Measurements from ENCODE around the gene COLQ.
"Not testable (repeated sequence)": the region's sequence is repeated elsewhere in the genome, so short reads cannot be mapped to it uniquely, and the experiment has no call there.

Gene COLQ

DNA sequence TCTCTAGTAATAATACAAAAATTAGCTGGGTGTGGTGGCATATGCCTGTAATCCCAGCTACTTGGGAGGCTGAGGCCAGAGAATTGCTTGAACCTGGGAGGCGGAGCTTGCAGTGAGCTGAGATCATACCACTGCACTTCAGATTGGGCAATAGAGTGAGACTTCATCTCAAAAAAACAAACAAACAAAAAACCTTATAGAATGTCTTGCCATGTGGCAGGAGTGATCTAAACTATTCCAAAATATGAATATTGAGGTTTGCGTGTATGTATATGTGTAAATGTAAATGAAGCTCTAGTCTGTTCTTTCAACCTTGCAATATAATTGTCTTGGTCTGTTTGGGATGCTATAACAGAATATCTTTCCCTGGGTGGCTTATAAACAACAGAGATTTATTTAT is 11.1 kb upstream of the COLQ start:
- H3K9me3 ChIP-seq; DNase-seq (ENCODE audit: low spot score in 2 of 2); H3K36me3 ChIP-seq (replicated peaks); H3K4me3 ChIP-seq; H3K27me3 ChIP-seq (ENCODE audit: low read depth); in situ Hi-C loops (cut with MboI; ENCODE audit: low sequenced_read_pairs); H3K4me1 ChIP-seq: not testable (repeated sequence)

DNA sequence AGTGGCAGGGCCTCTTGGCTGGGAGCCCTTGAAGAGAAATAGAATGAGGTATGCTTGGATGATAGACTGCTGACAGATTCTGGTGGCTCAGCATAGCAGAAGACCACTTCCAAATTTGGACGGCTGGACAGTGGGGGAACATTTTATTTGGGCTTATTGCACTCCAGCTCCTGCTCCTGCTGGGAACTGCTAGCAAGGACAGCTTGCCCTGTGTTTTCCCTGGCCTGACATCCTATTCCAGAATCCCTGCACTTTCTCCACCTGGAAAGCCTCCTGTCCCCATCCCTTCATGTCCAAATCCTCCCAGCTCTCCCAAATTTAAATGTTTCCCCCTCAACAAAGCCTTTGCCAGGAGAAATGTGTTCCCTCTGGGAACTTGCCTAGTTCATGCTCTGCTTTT is 9.8 kb upstream of the COLQ start:
- Histone ChIP-seq H3K4me1 (no peaks in the 10 kb centered on the region), H3K4me3 (no peak overlapping the region), H3K36me3 (replicated peaks) (no peaks in the 10 kb centered on the region), H3K27me3 (ENCODE audit: low read depth) (peaks cover 7% of the 10 kb centered on the region; the same call in 1 of the 2 replicates), H3K9me3 (no peaks in the 10 kb centered on the region)
- no peak for DNase-seq (ENCODE audit: low spot score in 2 of 2)
- in situ Hi-C loops (cut with MboI; ENCODE audit: low sequenced_read_pairs) = no loop called here

DNA sequence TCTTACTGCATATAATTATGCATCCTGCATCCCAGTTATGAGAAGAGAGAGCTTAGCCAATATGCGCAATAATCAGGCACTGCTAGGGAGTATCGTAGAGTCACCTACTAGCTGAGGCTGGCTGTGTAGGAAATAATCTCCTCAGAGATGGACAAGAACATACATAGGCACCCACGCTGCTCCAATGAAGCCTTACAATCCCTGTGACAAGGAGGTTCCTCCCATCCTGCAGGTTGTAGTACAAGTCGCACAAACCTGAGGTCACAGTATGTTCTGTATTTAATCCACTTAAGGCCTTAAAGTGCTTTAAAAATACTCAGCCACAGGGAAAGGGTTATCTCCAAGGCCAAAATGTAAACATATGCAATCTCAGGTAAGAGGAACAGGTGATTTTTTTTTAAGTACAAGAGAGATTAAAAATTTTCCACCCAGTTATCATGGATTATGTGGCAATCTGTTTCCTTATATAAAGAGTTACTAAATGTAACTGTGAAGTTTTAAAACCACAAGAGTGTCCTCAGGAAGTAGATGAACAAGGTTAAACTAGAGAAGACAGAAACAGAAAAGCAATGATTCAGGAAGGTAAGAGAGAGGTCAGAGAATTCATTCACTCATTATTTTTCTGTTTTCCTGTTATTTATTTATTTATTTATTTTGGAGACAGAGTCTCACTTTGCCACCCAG is 7.5 kb upstream of the COLQ start:
- in situ Hi-C loops (cut with MboI; ENCODE audit: low sequenced_read_pairs) = no loop called here
- DNase-seq (ENCODE audit: low spot score in 2 of 2) = no peak
- no peaks in the 10 kb centered on the region for H3K4me1 ChIP-seq
- peaks cover 7% of the 10 kb centered on the region; the same call in 1 of the 2 replicates for H3K27me3 ChIP-seq (ENCODE audit: low read depth)
- H3K4me3 ChIP-seq = no peak overlapping the region
- no peaks in the 10 kb centered on the region for H3K36me3 ChIP-seq (replicated peaks)
- H3K9me3 ChIP-seq = no peaks in the 10 kb centered on the region

DNA sequence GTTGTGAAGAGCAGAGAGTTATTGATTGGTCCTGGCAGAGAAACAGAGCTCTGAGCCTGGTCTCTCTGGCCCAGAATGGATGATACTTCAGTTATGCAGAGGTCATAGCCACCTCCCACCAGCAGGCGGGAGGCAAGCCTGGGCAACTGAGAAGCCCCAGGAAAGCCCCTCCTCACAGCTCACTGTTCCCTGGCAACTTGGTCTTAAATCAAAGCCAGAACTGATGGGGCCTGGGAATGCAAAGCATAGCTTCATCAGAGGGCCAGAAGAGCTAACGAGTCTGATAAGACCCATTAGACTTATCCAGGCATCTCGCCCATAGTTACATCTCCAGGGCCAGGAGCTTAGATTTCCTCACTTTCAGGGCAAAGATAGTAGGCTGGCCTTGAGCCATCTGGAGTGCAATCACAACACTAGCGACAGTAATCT is 5.5 kb upstream of the COLQ start:
- Histone ChIP-seq H3K9me3 (no peaks in the 10 kb centered on the region), H3K27me3 (ENCODE audit: low read depth) (peaks cover 9% of the 10 kb centered on the region; the same call in 1 of the 2 replicates), H3K36me3 (replicated peaks) (no peaks in the 10 kb centered on the region), H3K4me3 (no peak overlapping the region), H3K4me1 (no peaks in the 10 kb centered on the region)
- in situ Hi-C loops (cut with MboI; ENCODE audit: low sequenced_read_pairs) = no loop called here
- peak in 1 of 2 experiments; percentile 18 for DNase-seq (ENCODE audit: low spot score in 2 of 2)

DNA sequence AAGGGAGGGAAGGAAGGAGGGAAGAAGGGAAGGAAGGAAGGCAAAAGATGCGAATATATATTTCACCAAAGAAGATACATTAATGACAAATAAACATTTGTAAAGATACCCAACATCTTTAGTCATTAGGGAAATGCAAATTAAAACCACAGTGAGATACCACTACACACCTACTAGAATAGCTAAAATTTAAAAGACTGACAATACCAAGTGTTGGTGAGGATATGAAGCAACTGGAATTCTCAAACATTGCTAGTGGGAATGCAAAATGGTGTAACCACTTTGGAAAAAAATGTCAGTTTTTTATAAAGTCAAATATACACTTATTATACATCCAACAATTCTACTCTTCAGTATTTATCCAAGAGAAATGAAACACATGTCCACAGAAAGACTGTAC is 4.3 kb upstream of the COLQ start:
- Histone ChIP-seq H3K27me3 (ENCODE audit: low read depth) (peaks cover 18% of the 10 kb centered on the region), H3K36me3 (replicated peaks) (no peaks in the 10 kb centered on the region), H3K9me3 (no peaks in the 10 kb centered on the region), H3K4me1 (no peaks in the 10 kb centered on the region), H3K4me3 (no peak overlapping the region)
- DNase-seq (ENCODE audit: low spot score in 2 of 2) = no peak
- in situ Hi-C loops (cut with MboI; ENCODE audit: low sequenced_read_pairs) = no loop called here

DNA sequence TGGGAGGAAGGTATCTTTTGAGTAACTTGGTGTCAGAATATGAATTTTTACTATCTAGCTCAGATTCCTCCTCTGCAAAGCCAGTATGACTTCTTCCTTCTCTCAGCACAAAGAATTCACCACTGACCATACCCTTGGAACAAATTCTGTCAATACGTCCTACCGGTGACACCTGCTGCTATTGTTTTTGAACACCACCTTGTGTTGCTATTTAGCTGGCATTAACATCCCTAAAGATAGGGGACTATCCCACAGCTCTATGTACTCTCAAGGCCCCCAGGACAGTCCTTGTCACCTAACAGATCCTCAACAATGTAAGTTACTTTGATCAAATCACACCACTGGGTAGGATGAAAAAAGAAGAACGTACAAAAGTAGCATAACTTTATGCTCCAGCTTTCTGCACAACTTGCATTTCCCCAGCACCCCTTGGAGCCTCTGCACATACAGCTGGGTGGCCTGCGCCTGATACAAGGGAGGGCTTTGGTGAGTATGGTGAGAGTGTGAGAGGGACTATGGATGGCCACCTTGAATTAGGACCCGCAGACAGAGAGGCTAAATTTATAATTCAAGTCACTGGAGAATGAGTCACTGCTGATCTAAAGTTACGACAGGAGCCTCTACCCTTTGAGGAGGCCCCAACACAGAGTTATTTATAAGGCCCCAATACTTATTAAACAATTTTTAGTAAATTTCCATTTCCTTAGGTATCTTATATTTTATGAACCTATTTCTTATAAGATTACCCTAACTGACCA is 2.3 kb upstream of the COLQ start:
- no peaks in the 10 kb centered on the region for H3K4me1 ChIP-seq
- no peaks in the 10 kb centered on the region for H3K36me3 ChIP-seq (replicated peaks)
- H3K4me3 ChIP-seq = no peak overlapping the region
- H3K27me3 ChIP-seq (ENCODE audit: low read depth) = peaks cover 28% of the 10 kb centered on the region
- in situ Hi-C loops (cut with MboI; ENCODE audit: low sequenced_read_pairs) = no loop called here
- no peaks in the 10 kb centered on the region for H3K9me3 ChIP-seq
- DNase-seq (ENCODE audit: low spot score in 2 of 2) = no peak

DNA sequence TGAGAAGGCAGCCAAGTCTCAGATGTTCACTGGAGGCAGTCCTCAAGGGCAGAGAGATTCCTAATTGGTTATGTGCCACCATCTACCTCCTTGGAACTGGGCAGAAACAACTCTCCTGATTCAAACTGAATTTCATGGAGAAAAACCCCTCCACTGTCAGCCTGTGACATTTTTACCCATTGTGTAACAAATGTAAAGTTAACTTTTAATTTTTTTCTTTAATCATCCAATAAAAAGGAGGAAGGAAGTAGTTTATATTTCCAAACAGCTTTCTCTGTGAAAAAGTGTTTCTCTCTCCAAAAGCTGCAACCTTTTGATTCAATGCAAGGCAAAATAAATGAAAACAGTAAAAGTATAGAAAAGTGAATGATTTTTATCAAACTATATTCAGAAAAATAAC is 510 bp upstream of the COLQ start:
- Histone ChIP-seq H3K4me1 (no peaks in the 10 kb centered on the region), H3K9me3 (no peaks in the 10 kb centered on the region), H3K36me3 (replicated peaks) (no peaks in the 10 kb centered on the region), H3K27me3 (ENCODE audit: low read depth) (peaks cover 26% of the 10 kb centered on the region), H3K4me3 (no peak overlapping the region)
- no peak for DNase-seq (ENCODE audit: low spot score in 2 of 2)
- in situ Hi-C loops (cut with MboI; ENCODE audit: low sequenced_read_pairs) = no loop called here

DNA sequence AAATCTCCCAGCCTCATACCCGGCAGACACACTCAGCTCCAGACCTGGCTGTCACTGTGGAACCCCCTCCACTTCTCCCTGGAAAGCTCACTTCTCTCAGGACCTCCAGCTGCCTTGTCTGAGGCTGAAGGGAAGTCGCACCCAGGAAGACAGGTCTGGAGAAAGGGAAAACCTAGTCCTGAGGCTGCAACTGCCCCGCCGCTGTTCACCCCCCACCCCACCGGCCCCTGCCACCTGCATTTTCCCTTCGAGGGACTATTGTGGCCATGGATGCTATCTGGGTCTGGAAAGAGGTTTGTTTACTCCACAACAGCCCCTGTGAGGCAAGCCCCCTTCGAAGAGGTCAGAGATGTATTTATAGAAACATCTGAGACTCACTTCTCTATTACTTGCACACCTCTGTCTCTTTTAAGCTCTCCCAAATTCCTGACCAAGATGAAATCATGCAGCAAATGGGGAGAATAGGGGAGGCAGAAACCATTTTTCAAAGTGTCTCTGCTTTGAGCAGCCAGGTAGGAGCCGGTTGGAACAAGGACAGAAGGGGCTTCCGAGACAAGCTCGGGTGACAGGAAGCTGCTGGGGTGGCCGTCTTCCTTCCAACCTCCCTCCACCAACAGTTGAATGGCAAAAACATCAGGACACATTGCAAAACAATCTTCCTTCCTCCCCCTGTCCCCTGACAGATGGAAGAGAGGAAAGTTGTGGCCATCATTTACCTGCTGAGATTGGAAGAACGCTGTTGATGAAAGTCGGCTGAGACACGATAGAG is 518 bp downstream of the COLQ start:
- Histone ChIP-seq H3K4me3 (no peak overlapping the region), H3K4me1 (no peaks in the 10 kb centered on the region), H3K36me3 (replicated peaks) (no peaks in the 10 kb centered on the region), H3K9me3 (no peaks in the 10 kb centered on the region), H3K27me3 (ENCODE audit: low read depth) (peaks cover 25% of the 10 kb centered on the region)
- no peak for DNase-seq (ENCODE audit: low spot score in 2 of 2)
- in situ Hi-C loops (cut with MboI; ENCODE audit: low sequenced_read_pairs) = no loop called here

DNA sequence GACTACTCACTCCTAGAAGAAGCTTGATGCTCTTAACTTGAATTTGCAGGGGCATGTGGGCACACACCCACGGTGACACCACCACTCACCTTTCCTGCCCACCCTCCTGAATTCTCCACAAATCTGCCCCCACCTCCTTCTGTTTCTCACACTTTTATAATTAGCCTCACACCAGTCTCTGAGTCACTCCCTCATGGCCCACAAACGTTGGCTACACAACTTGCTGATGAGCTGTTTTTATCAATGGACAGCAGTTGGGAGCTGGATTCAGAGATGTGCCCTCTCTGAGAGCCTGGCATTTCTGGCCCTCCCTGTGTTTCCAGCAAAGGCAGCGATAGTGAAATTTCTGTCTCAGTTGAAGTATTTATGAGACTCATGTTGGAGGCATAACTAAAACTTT is 1.3 kb downstream of the COLQ start:
- in situ Hi-C loops (cut with MboI; ENCODE audit: low sequenced_read_pairs) = no loop called here
- H3K4me3 ChIP-seq = no peak overlapping the region
- no peaks in the 10 kb centered on the region for H3K36me3 ChIP-seq (replicated peaks)
- no peak for DNase-seq (ENCODE audit: low spot score in 2 of 2)
- no peaks in the 10 kb centered on the region for H3K4me1 ChIP-seq
- peaks cover 25% of the 10 kb centered on the region for H3K27me3 ChIP-seq (ENCODE audit: low read depth)
- no peaks in the 10 kb centered on the region for H3K9me3 ChIP-seq

DNA sequence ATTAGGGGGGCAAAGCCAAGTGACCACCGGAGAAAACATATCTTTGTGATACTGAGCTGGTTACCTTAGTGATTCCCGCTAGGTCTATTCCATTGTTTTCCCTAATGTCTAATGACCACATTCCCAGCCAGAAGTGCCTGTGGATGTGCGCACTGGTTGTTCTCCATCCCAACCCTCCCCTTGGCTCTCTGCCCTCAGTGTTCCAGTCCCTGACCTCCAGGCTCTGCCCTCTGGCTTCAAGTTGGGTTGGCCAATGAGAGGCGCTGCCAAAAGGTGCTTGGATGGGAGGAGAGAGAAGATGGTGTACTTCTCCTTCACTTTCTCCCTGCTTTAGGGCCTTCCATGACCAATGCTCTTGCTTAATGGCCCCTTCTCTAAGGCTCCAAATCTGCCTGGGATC is 2.4 kb downstream of the COLQ start:
- Histone ChIP-seq H3K9me3 (no peaks in the 10 kb centered on the region), H3K27me3 (ENCODE audit: low read depth) (peaks cover 25% of the 10 kb centered on the region), H3K4me3 (no peak overlapping the region), H3K36me3 (replicated peaks) (no peaks in the 10 kb centered on the region), H3K4me1 (no peaks in the 10 kb centered on the region)
- in situ Hi-C loops (cut with MboI; ENCODE audit: low sequenced_read_pairs) = no loop called here
- no peak for DNase-seq (ENCODE audit: low spot score in 2 of 2)

DNA sequence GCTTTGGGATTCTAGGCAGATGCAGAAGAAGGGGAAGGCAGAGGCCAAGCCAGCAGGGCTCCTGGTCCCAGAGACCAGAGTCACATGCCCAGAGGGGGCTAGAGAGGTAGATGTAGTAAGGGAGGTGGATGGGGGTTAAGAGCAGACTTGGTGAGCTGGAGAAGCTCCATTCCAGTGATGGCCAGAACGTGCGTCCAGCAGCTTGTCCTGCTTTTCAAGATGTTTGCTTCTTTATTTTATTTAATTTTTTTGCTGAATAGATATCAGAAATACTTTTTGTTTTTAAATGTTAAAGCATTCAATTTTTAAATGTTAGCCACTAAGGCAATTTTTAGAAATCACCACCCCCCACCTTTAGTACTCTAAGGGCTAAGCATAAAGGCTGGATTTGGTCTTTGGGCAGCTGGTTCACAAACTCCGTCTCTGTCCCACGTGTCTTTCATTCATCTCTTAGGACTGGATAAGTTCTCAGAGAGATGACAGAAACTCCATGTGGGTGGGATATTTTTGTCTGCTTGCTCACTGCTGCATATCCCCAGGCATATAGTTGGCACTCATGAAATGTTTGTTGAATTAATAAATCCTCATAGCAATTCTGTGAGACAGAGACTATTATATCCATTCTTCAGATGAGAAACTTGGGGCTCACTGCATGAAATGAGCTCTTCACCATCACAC is 6.7 kb downstream of the COLQ start:
- in situ Hi-C loops (cut with MboI; ENCODE audit: low sequenced_read_pairs) = no loop called here
- peaks cover 7% of the 10 kb centered on the region for H3K27me3 ChIP-seq (ENCODE audit: low read depth)
- H3K4me1 ChIP-seq = no peaks in the 10 kb centered on the region
- no peak for DNase-seq (ENCODE audit: low spot score in 2 of 2)
- H3K4me3 ChIP-seq = no peak overlapping the region
- no peaks in the 10 kb centered on the region for H3K36me3 ChIP-seq (replicated peaks)
- no peaks in the 10 kb centered on the region for H3K9me3 ChIP-seq

DNA sequence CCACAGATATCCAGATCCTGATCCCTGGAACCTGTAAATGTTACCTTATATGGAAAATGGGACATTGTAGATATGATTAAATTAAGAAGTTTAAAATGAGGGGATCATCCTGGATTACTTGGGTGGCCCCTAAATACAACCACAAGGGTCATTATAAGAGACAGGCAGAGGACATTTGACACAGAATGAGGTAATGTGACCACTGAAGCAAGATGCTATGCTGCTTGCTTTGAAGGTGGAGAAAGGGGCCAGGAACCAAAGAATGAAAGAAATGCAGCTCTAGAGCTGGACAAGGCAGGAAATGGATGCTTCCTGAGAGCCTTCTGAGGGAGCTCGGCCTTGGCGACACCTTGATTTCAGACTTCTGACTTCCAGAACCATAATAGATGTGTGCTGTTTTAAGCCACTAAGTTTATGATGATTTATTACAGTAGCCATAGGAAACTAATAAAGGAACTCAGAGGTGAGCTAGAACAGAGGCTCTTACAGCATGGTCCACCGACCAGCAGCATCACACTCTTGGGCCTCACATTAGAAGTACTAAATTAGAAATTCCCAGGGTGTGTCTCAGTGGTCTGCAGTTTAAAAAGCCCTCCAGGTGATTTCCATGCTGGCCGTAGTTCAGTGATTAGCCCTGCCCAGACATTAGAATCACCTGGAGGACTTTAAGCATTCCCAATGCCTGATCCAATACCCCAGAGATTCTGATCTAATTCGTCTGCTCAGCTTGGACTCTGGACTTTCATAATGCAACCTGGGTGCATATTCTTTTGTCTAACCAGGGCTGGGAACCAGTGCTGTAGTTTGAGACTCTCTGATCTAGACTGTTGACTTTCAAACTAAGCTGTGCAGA is 7.5 kb downstream of the COLQ start:
- Histone ChIP-seq H3K4me1 (no peaks in the 10 kb centered on the region), H3K4me3 (no peak overlapping the region), H3K9me3 (no peaks in the 10 kb centered on the region), H3K27me3 (ENCODE audit: low read depth) (peaks cover 3% of the 10 kb centered on the region; the same call in 1 of the 2 replicates), H3K36me3 (replicated peaks) (no peaks in the 10 kb centered on the region)
- DNase-seq (ENCODE audit: low spot score in 2 of 2) = no peak
- in situ Hi-C loops (cut with MboI; ENCODE audit: low sequenced_read_pairs) = no loop called here

DNA sequence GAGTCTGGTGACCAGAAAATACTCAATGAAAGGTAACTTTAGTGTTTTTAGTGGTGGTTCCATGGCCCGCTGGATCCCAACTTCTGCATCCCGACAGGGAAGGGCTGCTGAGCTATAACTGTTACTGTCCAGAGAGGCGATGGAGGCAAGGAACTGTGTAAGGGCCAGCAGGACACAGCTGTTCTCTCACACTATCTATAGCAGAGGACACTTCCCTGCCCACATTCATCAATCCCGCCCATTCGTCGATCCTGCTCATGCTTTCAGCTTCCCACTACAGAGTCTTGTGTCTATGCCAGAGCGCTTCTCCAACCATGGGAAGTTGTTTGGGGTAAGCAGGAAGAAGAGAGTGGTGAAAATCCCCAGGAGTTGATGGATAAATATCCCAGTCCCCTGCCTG is 8.4 kb downstream of the COLQ start:
- Histone ChIP-seq H3K27me3 (ENCODE audit: low read depth) (peaks cover 3% of the 10 kb centered on the region; the same call in 1 of the 2 replicates), H3K4me1 (no peaks in the 10 kb centered on the region), H3K36me3 (replicated peaks) (no peaks in the 10 kb centered on the region), H3K4me3 (no peak overlapping the region), H3K9me3 (no peaks in the 10 kb centered on the region)
- in situ Hi-C loops (cut with MboI; ENCODE audit: low sequenced_read_pairs) = no loop called here
- DNase-seq (ENCODE audit: low spot score in 2 of 2) = no peak
